HepG2 (cell line): ENCODE results near the gene PHEX.

ENCODE experiments used
- TF ChIP-seq, protein P1 (sequence below): sonication (generic); formaldehyde crosslinking; IDR thresholded peaks from 2 replicates; pipeline ENCODE4 v1.5.0; 2020; ENCODE audit warnings: mild to moderate bottlenecking, missing genetic modification reagents, moderate library complexity
- TF ChIP-seq, protein P2 (sequence below): sonication (generic); formaldehyde crosslinking; IDR thresholded peaks from 2 replicates; pipeline ENCODE4 v1.5.0; 2020; ENCODE audit warnings: mild to moderate bottlenecking, missing genetic modification reagents

DNA sequence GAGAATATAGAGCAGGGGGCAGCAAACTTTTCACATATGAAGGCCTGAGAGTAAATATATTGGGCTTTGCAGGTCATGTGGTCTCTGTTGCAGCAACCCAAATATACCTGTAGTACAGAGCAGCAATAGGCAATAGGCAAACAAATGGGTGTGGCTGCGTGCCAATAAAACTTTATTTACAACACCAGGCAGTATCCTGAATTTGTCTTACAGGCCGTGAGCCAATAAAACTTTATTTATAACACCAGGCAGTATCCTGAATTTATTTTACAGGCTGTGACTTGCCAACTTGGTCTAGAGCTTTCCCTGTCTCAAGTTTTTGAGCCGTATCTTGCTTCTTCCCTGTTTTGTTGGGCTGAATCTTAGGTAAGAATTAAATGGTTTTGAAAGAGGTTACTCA is 118.2 kb downstream of the PHEX start:
- TF ChIP-seq, protein P1, sequence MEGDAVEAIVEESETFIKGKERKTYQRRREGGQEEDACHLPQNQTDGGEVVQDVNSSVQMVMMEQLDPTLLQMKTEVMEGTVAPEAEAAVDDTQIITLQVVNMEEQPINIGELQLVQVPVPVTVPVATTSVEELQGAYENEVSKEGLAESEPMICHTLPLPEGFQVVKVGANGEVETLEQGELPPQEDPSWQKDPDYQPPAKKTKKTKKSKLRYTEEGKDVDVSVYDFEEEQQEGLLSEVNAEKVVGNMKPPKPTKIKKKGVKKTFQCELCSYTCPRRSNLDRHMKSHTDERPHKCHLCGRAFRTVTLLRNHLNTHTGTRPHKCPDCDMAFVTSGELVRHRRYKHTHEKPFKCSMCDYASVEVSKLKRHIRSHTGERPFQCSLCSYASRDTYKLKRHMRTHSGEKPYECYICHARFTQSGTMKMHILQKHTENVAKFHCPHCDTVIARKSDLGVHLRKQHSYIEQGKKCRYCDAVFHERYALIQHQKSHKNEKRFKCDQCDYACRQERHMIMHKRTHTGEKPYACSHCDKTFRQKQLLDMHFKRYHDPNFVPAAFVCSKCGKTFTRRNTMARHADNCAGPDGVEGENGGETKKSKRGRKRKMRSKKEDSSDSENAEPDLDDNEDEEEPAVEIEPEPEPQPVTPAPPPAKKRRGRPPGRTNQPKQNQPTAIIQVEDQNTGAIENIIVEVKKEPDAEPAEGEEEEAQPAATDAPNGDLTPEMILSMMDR (CRISPR knock-in tag) = no peak
- TF ChIP-seq, protein P2, sequence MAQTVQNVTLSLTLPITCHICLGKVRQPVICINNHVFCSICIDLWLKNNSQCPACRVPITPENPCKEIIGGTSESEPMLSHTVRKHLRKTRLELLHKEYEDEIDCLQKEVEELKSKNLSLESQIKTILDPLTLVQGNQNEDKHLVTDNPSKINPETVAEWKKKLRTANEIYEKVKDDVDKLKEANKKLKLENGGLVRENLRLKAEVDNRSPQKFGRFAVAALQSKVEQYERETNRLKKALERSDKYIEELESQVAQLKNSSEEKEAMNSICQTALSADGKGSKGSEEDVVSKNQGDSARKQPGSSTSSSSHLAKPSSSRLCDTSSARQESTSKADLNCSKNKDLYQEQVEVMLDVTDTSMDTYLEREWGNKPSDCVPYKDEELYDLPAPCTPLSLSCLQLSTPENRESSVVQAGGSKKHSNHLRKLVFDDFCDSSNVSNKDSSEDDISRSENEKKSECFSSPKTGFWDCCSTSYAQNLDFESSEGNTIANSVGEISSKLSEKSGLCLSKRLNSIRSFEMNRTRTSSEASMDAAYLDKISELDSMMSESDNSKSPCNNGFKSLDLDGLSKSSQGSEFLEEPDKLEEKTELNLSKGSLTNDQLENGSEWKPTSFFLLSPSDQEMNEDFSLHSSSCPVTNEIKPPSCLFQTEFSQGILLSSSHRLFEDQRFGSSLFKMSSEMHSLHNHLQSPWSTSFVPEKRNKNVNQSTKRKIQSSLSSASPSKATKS = no peak
